LNCaP clone FGC (cell line): Measurements from ENCODE around the gene ABHD5.

Source experiments
- DNase-seq: peaks from one replicate; pipeline ENCODE4 v3.0.0-alpha.2; 2011; ENCODE audit warnings: low read depth
- H3K4me3 ChIP-seq: 2 replicates; pipeline ENCODE4 v1.5.1; 2011; ENCODE audit warnings: mild to moderate bottlenecking, low read depth, low read length, control low read depth
- CTCF ChIP-seq: IDR thresholded peaks from 2 replicates; pipeline ENCODE4 v1.5.1; 2012; ENCODE audit warnings: mild to moderate bottlenecking; ENCODE audit not compliant: control insufficient read depth, insufficient read depth; ENCODE audit errors: extremely low read depth

The ABHD5 gene

GRCh38 chr3:43779850-43780249 is 89.1 kb downstream of the ABHD5 start:
- H3K4me3 ChIP-seq, result no peak overlapping the region
- no peak for DNase-seq
- TF ChIP-seq CTCF, result no peak

GRCh38 chr3:43782541-43782940 is 91.8 kb downstream of the ABHD5 start:
- TF ChIP-seq CTCF, result no peak
- H3K4me3 ChIP-seq, result no peak overlapping the region
- no peak for DNase-seq
